Mesendoderm (in vitro differentiated cells): ENCODE results near the gene SEM1.
"Not testable (repeated sequence)": the region's sequence is repeated elsewhere in the genome, so short reads cannot be mapped to it uniquely, and the experiment has no call there.

Experiments used
- DNase-seq: peaks from one replicate; pipeline ENCODE4 v3.0.0; 2013
- H2AK5ac ChIP-seq: 2 replicates; pipeline ENCODE4 v1.6.1; 2013; ENCODE audit warnings: low read length, inconsistent platforms
- H2BK120ac ChIP-seq: 2 replicates; pipeline ENCODE4 v1.6.1; 2013; ENCODE audit warnings: low read depth, mild to moderate bottlenecking, low read length, moderate library complexity, mixed read lengths
- H2BK15ac ChIP-seq: replicated peaks from 2 replicates; pipeline ENCODE4 v1.6.1; 2013; ENCODE audit warnings: low read depth, mild to moderate bottlenecking, moderate library complexity
- H2BK5ac ChIP-seq: 2 replicates; pipeline ENCODE4 v1.6.1; 2013; ENCODE audit warnings: low read length, inconsistent platforms
- H3K18ac ChIP-seq: 2 replicates; pipeline ENCODE4 v1.6.1; 2013; ENCODE audit warnings: mild to moderate bottlenecking, low read length, mixed read lengths
- H3K23ac ChIP-seq: one replicate; pipeline ENCODE4 v1.6.1; 2013; ENCODE audit warnings: low read length
- H3K27ac ChIP-seq: 2 replicates; pipeline ENCODE4 v1.5.1; 2013; ENCODE audit warnings: low read depth, mild to moderate bottlenecking, inconsistent platforms, low read length, moderate library complexity
- H3K27me3 ChIP-seq: 2 replicates; pipeline ENCODE4 v1.6.1; 2013; ENCODE audit warnings: low read length, control low read depth, mild to moderate bottlenecking, inconsistent platforms; ENCODE audit not compliant: insufficient read depth, poor library complexity
- H3K36me3 ChIP-seq: 2 replicates; pipeline ENCODE4 v1.6.1; 2013; ENCODE audit warnings: low read length, inconsistent platforms; ENCODE audit not compliant: control insufficient read depth, insufficient read depth
- H3K4ac ChIP-seq: one replicate; pipeline ENCODE4 v1.6.1; 2013; ENCODE audit warnings: low read depth, mild to moderate bottlenecking, low read length, moderate library complexity
- H3K4me1 ChIP-seq: 2 replicates; pipeline ENCODE4 v1.6.1; 2013; ENCODE audit warnings: low read depth, low read length, inconsistent platforms; ENCODE audit not compliant: control insufficient read depth
- H3K4me2 ChIP-seq: 2 replicates; pipeline ENCODE4 v1.6.1; 2013; ENCODE audit warnings: low read length
- H3K4me3 ChIP-seq: 2 replicates; pipeline ENCODE4 v1.5.1; 2013; ENCODE audit warnings: mild to moderate bottlenecking, low read length
- H3K56ac ChIP-seq: one replicate; pipeline ENCODE4 v1.6.1; 2013; ENCODE audit warnings: low read length
- H3K79me1 ChIP-seq: 2 replicates; pipeline ENCODE4 v1.6.1; 2013; ENCODE audit warnings: low read length, inconsistent platforms
- H3K79me2 ChIP-seq: 2 replicates; pipeline ENCODE4 v1.6.1; 2013; ENCODE audit warnings: mild to moderate bottlenecking, low read length; ENCODE audit not compliant: control insufficient read depth, insufficient read depth
- H3K9ac ChIP-seq: 2 replicates; pipeline ENCODE4 v1.6.1; 2013; ENCODE audit warnings: low read length, inconsistent platforms
- H4K5ac ChIP-seq: one replicate; pipeline ENCODE4 v1.6.1; 2013; ENCODE audit warnings: low read length
- H4K8ac ChIP-seq: one replicate; pipeline ENCODE4 v1.6.1; 2013; ENCODE audit warnings: low read depth, mild to moderate bottlenecking, control low read depth, low read length, moderate library complexity
- WGBS: extraction: QIAGEN DNeasy Blood & Tissue Kit; methylation state at CpG from one replicate; pipeline ENCODE4 v1.1.7; 2013; ENCODE audit warnings: low lambda C conversion rate, missing lambda C conversion rate; ENCODE audit not compliant: insufficient coverage; ENCODE audit errors: extremely low coverage; 5-methylcytosine and 5-hydroxymethylcytosine counted together

The SEM1 gene

DNA sequence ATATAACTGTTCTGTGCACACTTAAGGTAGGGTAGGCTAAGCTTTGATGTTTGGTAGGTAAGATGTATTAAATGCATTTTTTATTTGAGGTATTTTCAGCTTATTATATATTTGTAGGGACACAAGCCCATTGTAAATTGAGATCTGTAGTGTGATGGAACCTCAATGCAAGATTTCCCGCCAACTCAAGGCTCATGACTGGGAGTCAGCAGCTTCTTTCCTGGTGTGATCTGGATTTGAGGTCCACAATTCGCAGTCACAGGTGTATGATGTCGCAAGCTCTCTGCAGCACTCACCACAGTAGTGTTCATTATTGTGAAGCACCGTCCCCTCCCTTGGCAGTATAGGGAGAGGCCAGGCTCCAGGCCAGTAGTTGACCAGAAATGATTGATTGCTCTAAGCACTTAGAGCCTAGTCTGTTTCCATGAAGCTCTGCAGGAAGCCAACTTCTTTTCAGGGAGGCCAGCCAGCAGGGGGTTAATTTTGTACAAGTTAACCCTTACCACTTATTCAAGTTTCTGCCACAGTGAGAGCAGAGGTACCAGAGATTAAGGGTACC, 54.9 kb downstream of the SEM1 start:
- DNase-seq, result no peak
- Histone ChIP-seq H4K8ac (no peak overlapping the region), H2AK5ac (no peak overlapping the region), H3K4me1 (no peaks in the 10 kb centered on the region), H2BK15ac (no peak overlapping the region), H3K4me2 (no peak overlapping the region), H3K27me3 (no peaks in the 10 kb centered on the region), H4K5ac (no peak overlapping the region), H3K23ac (no peak overlapping the region), H3K79me1 (no peaks in the 10 kb centered on the region), H3K9ac (no peak overlapping the region), H3K56ac (no peak overlapping the region), H3K27ac (no peak overlapping the region), H2BK120ac (no peak overlapping the region), H3K18ac (no peak overlapping the region), H3K79me2 (no peaks in the 10 kb centered on the region), H3K4ac (no peak overlapping the region), H2BK5ac (no peak overlapping the region), H3K36me3 (no peaks in the 10 kb centered on the region), H3K4me3 (no peak overlapping the region)
- WGBS, result no CpG with 5 or more reads among the region's 4 CpGs

- no CpG with 5 or more reads among the region's 1 CpG for WGBS
- Histone ChIP-seq H3K27me3 (no peaks in the 10 kb centered on the region), H2BK120ac (no peak overlapping the region), H3K79me2 (no peaks in the 10 kb centered on the region), H3K4me1 (no peaks in the 10 kb centered on the region), H3K56ac (no peak overlapping the region), H3K4me3 (no peak overlapping the region), H4K8ac (no peak overlapping the region), H3K9ac (no peak overlapping the region), H3K36me3 (no peaks in the 10 kb centered on the region), H2AK5ac (no peak overlapping the region), H4K5ac (no peak overlapping the region), H3K27ac (no peak overlapping the region), H3K4ac (no peak overlapping the region), H2BK15ac (no peak overlapping the region), H2BK5ac (no peak overlapping the region), H3K23ac (no peak overlapping the region), H3K79me1 (no peaks in the 10 kb centered on the region), H3K4me2 (no peak overlapping the region), H3K18ac (no peak overlapping the region)
- DNase-seq, result no peak
These were observed 59.7 kb downstream of the SEM1 start for GRCh38 chr7:96649981-96650380.

DNA sequence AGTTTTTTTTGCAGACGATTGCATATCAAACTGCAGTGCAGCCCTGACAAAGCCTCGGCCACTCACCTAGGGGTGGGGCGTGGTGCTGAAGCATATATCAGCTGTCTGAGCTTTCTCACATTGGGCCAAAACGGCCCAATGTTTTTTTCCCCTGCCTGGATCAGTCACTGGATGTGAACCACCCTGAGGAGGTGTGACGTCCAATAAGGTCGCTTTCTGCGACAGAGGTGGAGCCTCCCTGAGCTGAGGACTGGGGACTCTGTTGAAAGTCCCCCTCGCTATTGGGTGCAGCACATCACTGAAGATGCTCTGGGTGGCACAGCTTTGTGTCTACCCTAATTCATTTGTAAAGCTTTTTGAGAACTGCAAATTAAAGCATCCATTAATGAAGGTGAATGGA, 60.9 kb downstream of the SEM1 start:
- H3K36me3 ChIP-seq, result no peaks in the 10 kb centered on the region
- WGBS, result no CpG with 5 or more reads among the region's 8 CpGs
- H3K27me3 ChIP-seq, result no peaks in the 10 kb centered on the region
- no peak overlapping the region for H3K27ac ChIP-seq
- no peak overlapping the region for H2BK5ac ChIP-seq
- H2AK5ac ChIP-seq, result no peak overlapping the region
- H3K4me3 ChIP-seq, result no peak overlapping the region
- no peaks in the 10 kb centered on the region for H3K4me1 ChIP-seq
- no peak overlapping the region for H3K56ac ChIP-seq
- no peak overlapping the region for H3K4me2 ChIP-seq
- no peak overlapping the region for H3K4ac ChIP-seq
- no peak overlapping the region for H2BK120ac ChIP-seq
- H3K23ac ChIP-seq, result no peak overlapping the region
- H2BK15ac ChIP-seq, result no peak overlapping the region
- no peak overlapping the region for H3K18ac ChIP-seq
- H4K5ac ChIP-seq, result no peak overlapping the region
- no peak overlapping the region for H3K9ac ChIP-seq
- DNase-seq, result no peak
- no peaks in the 10 kb centered on the region for H3K79me1 ChIP-seq
- H3K79me2 ChIP-seq, result no peaks in the 10 kb centered on the region
- peak overlapping the region; percentile 13 for H4K8ac ChIP-seq

DNA sequence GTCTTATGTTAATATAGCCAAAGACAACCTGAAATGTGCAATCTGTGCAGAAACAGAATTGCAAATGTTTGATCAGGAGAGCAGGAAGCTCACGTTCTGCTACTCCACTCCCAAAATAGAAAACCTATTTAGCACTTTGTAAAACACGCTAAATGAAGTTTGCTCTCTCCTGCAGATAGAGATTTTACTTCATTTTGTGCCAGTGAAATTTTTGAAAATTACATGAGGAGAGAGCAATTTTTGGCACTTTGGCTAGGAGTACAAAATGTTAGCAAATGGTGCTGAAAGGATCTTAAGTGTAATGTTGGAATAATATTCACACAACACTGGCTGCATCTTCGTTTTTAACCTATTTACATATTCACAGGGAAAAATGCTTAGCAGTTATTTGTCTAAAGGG, 61.9 kb downstream of the SEM1 start:
- H4K5ac ChIP-seq, result no peak overlapping the region
- no peak overlapping the region for H3K4me3 ChIP-seq
- H3K36me3 ChIP-seq, result no peaks in the 10 kb centered on the region
- H3K4me2 ChIP-seq, result no peak overlapping the region
- no peak overlapping the region for H4K8ac ChIP-seq
- no CpG with 5 or more reads among the region's 3 CpGs for WGBS
- no peak overlapping the region for H3K23ac ChIP-seq
- H3K79me1 ChIP-seq, result no peaks in the 10 kb centered on the region
- no peak for DNase-seq
- H2BK5ac ChIP-seq, result no peak overlapping the region
- H3K56ac ChIP-seq, result no peak overlapping the region
- no peak overlapping the region for H2BK15ac ChIP-seq
- H3K18ac ChIP-seq, result no peak overlapping the region
- H2BK120ac ChIP-seq, result no peak overlapping the region
- no peak overlapping the region for H3K9ac ChIP-seq
- H3K4me1 ChIP-seq, result no peaks in the 10 kb centered on the region
- no peak overlapping the region for H3K4ac ChIP-seq
- H3K27me3 ChIP-seq, result no peaks in the 10 kb centered on the region
- no peak overlapping the region for H2AK5ac ChIP-seq
- H3K79me2 ChIP-seq, result no peaks in the 10 kb centered on the region
- H3K27ac ChIP-seq, result no peak overlapping the region

- no peak overlapping the region for H3K4me2 ChIP-seq
- H4K5ac ChIP-seq, result no peak overlapping the region
- no peaks in the 10 kb centered on the region for H3K79me1 ChIP-seq
- no peak overlapping the region for H3K27ac ChIP-seq
- no peaks in the 10 kb centered on the region for H3K4me1 ChIP-seq
- no peak overlapping the region for H3K4ac ChIP-seq
- no peak for DNase-seq
- no peak overlapping the region for H3K4me3 ChIP-seq
- H3K79me2 ChIP-seq, result no peaks in the 10 kb centered on the region
- no peak overlapping the region for H2BK120ac ChIP-seq
- no peak overlapping the region for H3K56ac ChIP-seq
- WGBS, result no CpG with 5 or more reads among the region's 3 CpGs
- no peak overlapping the region for H3K23ac ChIP-seq
- no peak overlapping the region for H3K9ac ChIP-seq
- no peak overlapping the region for H3K18ac ChIP-seq
- H2BK15ac ChIP-seq, result no peak overlapping the region
- H2BK5ac ChIP-seq, result no peak overlapping the region
- H4K8ac ChIP-seq, result no peak overlapping the region
- H3K27me3 ChIP-seq, result no peaks in the 10 kb centered on the region
- no peak overlapping the region for H2AK5ac ChIP-seq
- H3K36me3 ChIP-seq, result no peaks in the 10 kb centered on the region
These were observed 64.6 kb downstream of the SEM1 start for GRCh38 chr7:96645084-96645483.

DNA sequence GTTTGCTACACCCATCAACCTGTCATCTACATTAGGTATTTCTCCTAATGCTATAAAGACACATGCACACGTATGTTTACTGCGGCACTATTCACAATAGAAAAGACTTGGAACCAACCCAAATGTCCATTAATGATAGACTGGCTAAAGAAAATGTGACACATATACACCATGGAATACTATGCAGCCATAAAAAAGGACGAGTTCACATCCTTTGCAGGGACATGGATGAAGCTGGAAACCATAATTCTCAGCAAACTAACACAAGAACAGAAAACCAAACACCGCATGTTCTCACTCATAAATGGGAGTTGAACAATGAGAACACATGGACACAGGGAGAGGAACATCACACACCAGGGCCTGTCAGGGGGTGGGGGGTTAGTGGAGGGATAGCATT, 66.2 kb downstream of the SEM1 start:
- H2BK120ac ChIP-seq, H4K8ac ChIP-seq, DNase-seq, H3K79me2 ChIP-seq, H2BK15ac ChIP-seq, H3K79me1 ChIP-seq, H3K4me1 ChIP-seq, H3K27ac ChIP-seq, H3K27me3 ChIP-seq, H3K18ac ChIP-seq, H3K4me3 ChIP-seq, H3K4ac ChIP-seq, H3K4me2 ChIP-seq, H2BK5ac ChIP-seq, H3K36me3 ChIP-seq, H4K5ac ChIP-seq, H2AK5ac ChIP-seq, H3K56ac ChIP-seq, H3K23ac ChIP-seq, H3K9ac ChIP-seq: not testable (repeated sequence)
- WGBS, result no CpG with 5 or more reads among the region's 4 CpGs
